Measurements from ENCODE around the gene SLC27A1.
A peak's percentile ranks its signal among the peaks of the same experiment; 100 is the strongest.

GRCh38 chr19:17555480-17555928 lies 85.2 kb downstream of the SLC27A1 start, which contains the start of gene COLGALT1:
- TF ChIP-seq POLR2A (IDR thresholded peaks at IDR 0.05) = peak in 1 of 2 donors; percentile 55
- TF ChIP-seq, protein P1, sequence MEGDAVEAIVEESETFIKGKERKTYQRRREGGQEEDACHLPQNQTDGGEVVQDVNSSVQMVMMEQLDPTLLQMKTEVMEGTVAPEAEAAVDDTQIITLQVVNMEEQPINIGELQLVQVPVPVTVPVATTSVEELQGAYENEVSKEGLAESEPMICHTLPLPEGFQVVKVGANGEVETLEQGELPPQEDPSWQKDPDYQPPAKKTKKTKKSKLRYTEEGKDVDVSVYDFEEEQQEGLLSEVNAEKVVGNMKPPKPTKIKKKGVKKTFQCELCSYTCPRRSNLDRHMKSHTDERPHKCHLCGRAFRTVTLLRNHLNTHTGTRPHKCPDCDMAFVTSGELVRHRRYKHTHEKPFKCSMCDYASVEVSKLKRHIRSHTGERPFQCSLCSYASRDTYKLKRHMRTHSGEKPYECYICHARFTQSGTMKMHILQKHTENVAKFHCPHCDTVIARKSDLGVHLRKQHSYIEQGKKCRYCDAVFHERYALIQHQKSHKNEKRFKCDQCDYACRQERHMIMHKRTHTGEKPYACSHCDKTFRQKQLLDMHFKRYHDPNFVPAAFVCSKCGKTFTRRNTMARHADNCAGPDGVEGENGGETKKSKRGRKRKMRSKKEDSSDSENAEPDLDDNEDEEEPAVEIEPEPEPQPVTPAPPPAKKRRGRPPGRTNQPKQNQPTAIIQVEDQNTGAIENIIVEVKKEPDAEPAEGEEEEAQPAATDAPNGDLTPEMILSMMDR (IDR thresholded peaks at IDR 0.05) = peak in 1 of 6 experiments; percentile 27
